Measurements from ENCODE around the gene GLIS1.

DNA sequence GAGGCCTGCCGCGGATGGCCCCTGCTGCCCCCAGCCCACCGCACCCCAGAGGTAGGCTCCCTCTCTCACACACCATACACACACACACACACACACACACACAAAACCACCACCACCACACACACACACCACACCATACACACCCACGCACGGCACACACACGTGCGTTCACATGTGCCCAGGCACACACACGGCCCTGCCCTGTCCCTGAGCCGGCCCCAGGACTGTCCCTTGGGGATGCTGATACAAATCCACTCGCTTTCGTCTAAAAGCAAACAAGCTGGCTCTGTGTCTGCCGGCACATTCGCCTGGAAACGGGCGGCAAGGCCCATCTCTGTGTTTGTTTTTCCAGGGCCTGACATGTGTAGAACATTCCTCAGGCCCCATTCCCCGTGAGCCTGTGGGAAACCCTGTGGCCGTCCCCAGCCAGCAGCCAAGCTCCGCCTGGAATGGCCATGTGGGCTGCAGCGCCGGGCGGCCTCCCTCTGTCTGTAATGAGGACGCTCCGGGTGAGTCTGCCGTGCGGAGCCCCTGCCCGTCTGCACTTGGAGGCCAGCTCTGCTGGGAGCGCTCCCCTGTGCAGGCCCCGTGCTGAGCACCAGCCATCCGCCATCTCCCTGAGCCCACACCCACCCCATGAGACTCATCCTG, 212.4 kb downstream of the GLIS1 start:
- no peak for TF ChIP-seq FOXM1 (IDR thresholded peaks at IDR 0.05; ENCODE audit: borderline replicate concordance)
- TF ChIP-seq TARDBP (IDR thresholded peaks at IDR 0.05): no peak
- no peak for TF ChIP-seq FOXA1 (IDR thresholded peaks at IDR 0.05)
- TF ChIP-seq ZNF384 (IDR thresholded peaks at IDR 0.05): no peak
- no peak for TF ChIP-seq CTBP1 (IDR thresholded peaks at IDR 0.05; ENCODE audit: borderline replicate concordance)
- TF ChIP-seq SP1 (IDR thresholded peaks at IDR 0.05): no peak
- no peak for TF ChIP-seq ARNT (IDR thresholded peaks at IDR 0.05)
- no peak for TF ChIP-seq FOXK2 (IDR thresholded peaks at IDR 0.05)
- TF ChIP-seq NFRKB (IDR thresholded peaks at IDR 0.05): no peak
- TF ChIP-seq, protein P1, sequence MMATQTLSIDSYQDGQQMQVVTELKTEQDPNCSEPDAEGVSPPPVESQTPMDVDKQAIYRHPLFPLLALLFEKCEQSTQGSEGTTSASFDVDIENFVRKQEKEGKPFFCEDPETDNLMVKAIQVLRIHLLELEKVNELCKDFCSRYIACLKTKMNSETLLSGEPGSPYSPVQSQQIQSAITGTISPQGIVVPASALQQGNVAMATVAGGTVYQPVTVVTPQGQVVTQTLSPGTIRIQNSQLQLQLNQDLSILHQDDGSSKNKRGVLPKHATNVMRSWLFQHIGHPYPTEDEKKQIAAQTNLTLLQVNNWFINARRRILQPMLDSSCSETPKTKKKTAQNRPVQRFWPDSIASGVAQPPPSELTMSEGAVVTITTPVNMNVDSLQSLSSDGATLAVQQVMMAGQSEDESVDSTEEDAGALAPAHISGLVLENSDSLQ (IDR thresholded peaks at IDR 0.05): no peak
- no peak for TF ChIP-seq HDGF (IDR thresholded peaks at IDR 0.05; ENCODE audit: borderline replicate concordance)
